K562 treated with DMSO at 1 percent for 48 hours (cell line): Measurements from ENCODE around the gene ZNF260. TPM values are rescaled to one million over a fixed set of nuclear protein-coding genes. Genes with fewer than 3 reads are reported as not detected.

ENCODE experiments used
- total RNA-seq: library from RNA; unstranded; fragments of 300-600 nt; gene quantifications from 2 replicates; pipeline ENCODE4 v1.2.3, GENCODE V29; 2022; ENCODE audit warnings: low replicate concordance; ENCODE audit errors: extremely low read depth

Gene ZNF260
- not detected in 2 replicates for total RNA-seq

DNA sequence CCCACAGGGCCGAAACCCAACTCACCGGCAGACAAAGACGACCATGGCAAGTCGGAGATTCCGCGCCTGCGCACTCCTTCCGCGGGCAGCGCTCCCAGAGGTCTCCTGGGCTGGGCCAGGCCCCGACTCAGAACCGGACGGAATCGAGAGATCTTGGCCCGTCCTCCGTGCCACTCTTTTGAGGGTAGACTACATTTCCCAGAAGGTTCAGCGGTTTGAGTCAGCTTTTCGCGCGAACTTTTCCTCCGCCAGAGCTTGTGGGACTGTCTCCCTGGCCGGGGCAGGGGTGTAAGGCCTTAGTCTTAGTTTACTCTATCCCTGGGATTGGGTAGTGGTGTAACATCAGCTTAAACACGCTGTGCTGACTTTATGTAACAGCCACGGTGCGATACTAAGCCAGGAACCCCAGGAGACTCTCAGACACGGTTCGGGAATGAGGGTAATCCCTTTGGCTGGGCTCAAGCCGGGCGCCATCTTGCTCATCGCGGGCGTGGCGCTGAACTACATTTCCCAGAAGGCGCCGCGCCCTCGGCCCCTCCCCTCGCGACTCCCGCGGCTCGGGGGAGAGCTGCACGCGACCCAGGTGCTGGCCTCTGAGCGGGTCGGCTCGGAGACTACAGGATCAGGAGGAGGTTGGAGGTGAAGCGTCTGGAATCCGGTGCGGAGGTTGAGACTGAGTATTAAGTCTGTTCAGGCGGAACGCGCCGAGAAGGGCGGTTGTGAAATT, at the start of gene ZNF260:
TSS of gene ZNF260 (minus strand) at position 78 of the 727 bp plus-strand sequence. CDS start 13,033 bp downstream, outside the sequence.

DNA sequence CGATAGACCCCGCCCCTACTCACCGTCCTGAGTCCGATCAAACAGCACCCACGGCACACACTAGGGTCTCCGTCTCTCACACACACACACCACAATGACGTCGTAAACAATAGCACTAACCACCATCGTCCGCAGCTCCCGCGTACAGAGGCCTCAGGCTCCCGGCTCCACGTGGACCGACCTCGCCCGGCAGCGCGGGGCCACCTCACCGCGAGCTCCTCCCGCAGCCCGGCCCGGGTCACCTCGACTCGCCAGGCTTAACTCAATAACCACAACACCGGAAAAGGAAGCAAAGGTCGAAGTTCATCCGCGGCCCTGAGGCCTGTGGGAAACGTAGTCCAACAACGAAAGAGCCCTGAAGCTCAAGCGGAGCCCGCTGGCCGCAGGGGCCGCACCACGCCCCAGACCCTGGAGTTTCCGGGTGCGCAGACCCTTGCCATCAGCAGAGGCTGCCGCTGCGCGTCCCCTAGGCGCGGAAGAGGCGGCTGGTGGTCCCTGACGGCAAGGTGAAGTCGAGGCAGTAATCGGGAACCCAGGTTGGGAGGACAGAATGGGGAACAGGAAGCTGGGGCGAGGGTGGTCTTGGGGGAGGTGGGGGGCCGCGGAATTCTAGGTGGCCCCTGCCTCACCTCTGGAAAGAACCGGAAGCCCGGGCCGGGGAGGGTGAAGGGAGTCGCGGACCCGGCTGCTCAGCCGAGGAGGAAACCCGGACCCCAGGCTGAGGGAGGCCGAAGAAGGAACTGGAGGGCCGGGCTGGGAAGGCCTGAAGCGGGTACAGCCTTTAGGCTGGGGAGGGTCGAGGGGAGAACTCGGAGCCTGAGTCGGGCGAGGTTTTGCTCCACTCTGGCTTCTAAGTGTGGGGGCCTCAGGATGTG, 45.2 kb upstream of the ZNF260 start, which contains the start of gene ZNF529:
TSS of gene ZNF529 (minus strand) at position 273 of the 875 bp plus-strand sequence. CDS start 946 bp downstream, outside the sequence.

DNA sequence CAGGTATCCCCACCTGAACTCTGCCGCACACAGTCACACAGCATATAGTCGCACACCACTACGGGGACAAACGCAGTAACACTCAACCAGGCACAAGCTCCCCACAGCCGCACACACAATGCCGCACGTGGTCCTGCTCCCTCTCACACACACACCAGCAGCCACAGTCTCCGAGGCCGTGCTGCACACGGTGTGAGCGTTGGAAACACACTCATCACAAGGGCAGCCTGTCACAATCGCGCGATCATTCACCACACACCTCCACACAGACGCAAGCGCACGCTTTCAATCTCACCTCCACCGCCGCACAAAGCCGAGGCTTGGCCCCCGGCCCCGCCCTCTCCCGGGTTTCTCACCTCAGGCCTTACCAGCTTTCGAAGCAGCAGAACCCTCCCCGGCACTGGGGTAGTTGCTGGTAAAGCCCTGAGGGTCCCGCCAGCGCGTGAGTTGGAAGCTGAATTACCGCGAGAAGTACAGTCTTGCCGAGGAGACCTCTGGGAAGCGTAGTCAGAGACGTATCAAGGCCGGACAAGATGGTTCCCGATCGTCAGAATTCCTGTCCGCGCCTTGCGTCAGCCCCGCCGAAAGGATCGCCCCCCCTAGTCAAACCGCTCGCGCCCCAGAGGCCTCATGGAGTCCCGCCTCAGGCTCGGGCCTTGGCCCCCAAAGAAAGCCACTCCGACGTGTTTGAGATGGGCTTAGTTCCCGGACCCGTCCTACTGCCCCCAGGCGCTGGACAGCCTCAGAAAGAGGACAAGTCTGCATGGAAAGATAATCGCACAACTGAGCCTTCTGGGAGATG, 38.8 kb downstream of the ZNF260 start, which contains the start of gene ZNF566:
TSS of gene ZNF566 (minus strand) at position 444 of the 802 bp plus-strand sequence. CDS start 13,004 bp downstream, outside the sequence.

Other genes with a start within 250 kb of the ZNF260 start
- not detected in 2 replicates for gene ZFP14, start 149.1 kb downstream of the ZNF260 start, total RNA-seq
- gene ZFP82, start 109.6 kb downstream of the ZNF260 start, total RNA-seq, result not detected in 2 replicates
- not detected in 2 replicates for gene ZNF566, start 38.7 kb downstream of the ZNF260 start, total RNA-seq
- not detected in 2 replicates for gene ZNF529, start 45.0 kb upstream of the ZNF260 start, total RNA-seq
- not detected in 2 replicates for gene ZNF382, start 77.0 kb upstream of the ZNF260 start, total RNA-seq
- gene ZNF461, start 138.6 kb upstream of the ZNF260 start, total RNA-seq, result not detected in 2 replicates
- not detected in 2 replicates for gene ZNF567, start 159.3 kb upstream of the ZNF260 start, total RNA-seq
- gene ZNF850, start 244.5 kb upstream of the ZNF260 start, total RNA-seq, result not detected in 2 replicates